NCI-H345 treated with DMSO at 0.1 percent for 48 hours (cell line): Measurements from ENCODE around the gene ZNF556.
"Not testable (repeated sequence)": the region's sequence is repeated elsewhere in the genome, so short reads cannot be mapped to it uniquely, and the experiment has no call there.

ENCODE experiments used
- DNase-seq: peaks from one replicate; lab custom pipeline; 2025; ENCODE audit not compliant: unreplicated experiment; lab: John Stamatoyannopoulos, UW

The ZNF556 gene

GRCh38 chr19:2903326-2903725, 36.2 kb downstream of the ZNF556 start:
- DNase-seq = not testable (repeated sequence)

GRCh38 chr19:2905918-2906519, 38.9 kb downstream of the ZNF556 start:
- DNase-seq = no peak

- no peak for DNase-seq
Observed at GRCh38 chr19:2906631-2907195, 39.6 kb downstream of the ZNF556 start.

GRCh38 chr19:2912306-2912705, 45.2 kb downstream of the ZNF556 start:
- DNase-seq = no peak

- DNase-seq = no peak
Observed at GRCh38 chr19:2917275-2918184, 50.4 kb downstream of the ZNF556 start.

- DNase-seq = no peak
Observed at GRCh38 chr19:2922987-2923386, 55.9 kb downstream of the ZNF556 start.

GRCh38 chr19:2923510-2923909, 56.4 kb downstream of the ZNF556 start:
- DNase-seq = peak; percentile 5

- no peak for DNase-seq
Observed at GRCh38 chr19:2926341-2927031, 59.4 kb downstream of the ZNF556 start.

- DNase-seq = no peak
Observed at GRCh38 chr19:2927032-2927430, 59.9 kb downstream of the ZNF556 start.
